ENCODE data around the gene PTPN4.

GRCh38 chr2:119741001-119741400, 18.7 kb upstream of the PTPN4 start:
- no peak for TF ChIP-seq CTCF (conservative IDR thresholded peaks at IDR 0.05)
- TF ChIP-seq EZH2 (IDR thresholded peaks at IDR 0.05; ENCODE audit: low read depth) = no peak

Data from PC-9 (cell line).